GM21367 (cell line): ENCODE measurements around the gene AGAP5.

ENCODE experiments used
- ATAC-seq: cut with Tn5 transposase; IDR thresholded peaks from one replicate; pipeline ENCODE4 v1.9.1; 2021; ENCODE audit not compliant: unreplicated experiment

The AGAP5 gene

GRCh38 chr10:73655990-73656298 is 42.0 kb downstream of the AGAP5 start, which contains the start of gene SYNPO2L:
Gene SYNPO2L (minus strand): TSS chr10:73656029. CDS start chr10:73655922, 107 bp downstream.
- no peak for ATAC-seq

- ATAC-seq: no peak
Observed at GRCh38 chr10:73655257-73655989, 42.5 kb downstream of the AGAP5 start.

GRCh38 chr10:73653701-73654100 is 44.2 kb downstream of the AGAP5 start:
- no peak for ATAC-seq

- no peak for ATAC-seq
Observed at GRCh38 chr10:73653195-73653594, 44.7 kb downstream of the AGAP5 start.

- peak; percentile 48 for ATAC-seq
Observed at GRCh38 chr10:73650537-73651331, 47.2 kb downstream of the AGAP5 start.

- no peak for ATAC-seq
Observed at GRCh38 chr10:73649876-73650536, 47.9 kb downstream of the AGAP5 start.

- no peak for ATAC-seq
Observed at GRCh38 chr10:73648975-73649829, 48.7 kb downstream of the AGAP5 start.

- no peak for ATAC-seq
Observed at GRCh38 chr10:73647875-73648651, 49.8 kb downstream of the AGAP5 start.

GRCh38 chr10:73647211-73647874 is 50.6 kb downstream of the AGAP5 start:
- no peak for ATAC-seq

- no peak for ATAC-seq
Observed at GRCh38 chr10:73646598-73647041, 51.3 kb downstream of the AGAP5 start.

- ATAC-seq: no peak
Observed at GRCh38 chr10:73645251-73645650, 52.7 kb downstream of the AGAP5 start.

GRCh38 chr10:73644767-73645166 is 53.1 kb downstream of the AGAP5 start:
- ATAC-seq: no peak

GRCh38 chr10:73644015-73644743 is 53.7 kb downstream of the AGAP5 start:
- ATAC-seq: peak; percentile 47

- no peak for ATAC-seq
Observed at GRCh38 chr10:73643362-73643761, 54.5 kb downstream of the AGAP5 start.

GRCh38 chr10:73641328-73642060 is 56.4 kb downstream of the AGAP5 start, which contains the start of gene MYOZ1:
Gene MYOZ1 (minus strand): TSS chr10:73641474. CDS start chr10:73640017, 1,457 bp downstream.
- ATAC-seq: no peak

- ATAC-seq: no peak
Observed at GRCh38 chr10:73639286-73639685, 58.6 kb downstream of the AGAP5 start.

- no peak for ATAC-seq
Observed at GRCh38 chr10:73635781-73636180, 62.1 kb downstream of the AGAP5 start.

GRCh38 chr10:73634421-73634820 is 63.5 kb downstream of the AGAP5 start:
- ATAC-seq: no peak
